ENCODE measurements around the gene RNF41. TPM values are rescaled to one million over a fixed set of nuclear protein-coding genes. Genes with fewer than 3 reads are reported as not detected.
A peak's percentile ranks its signal among the peaks of the same experiment; 100 is the strongest.

Gene RNF41
- total and polyA plus RNA-seq, 2 of the 13 experiments (the other 11 are each of a cell fraction or from before 2014, with no cell fraction given), result 27.1 to 39.4 TPM

DNA sequence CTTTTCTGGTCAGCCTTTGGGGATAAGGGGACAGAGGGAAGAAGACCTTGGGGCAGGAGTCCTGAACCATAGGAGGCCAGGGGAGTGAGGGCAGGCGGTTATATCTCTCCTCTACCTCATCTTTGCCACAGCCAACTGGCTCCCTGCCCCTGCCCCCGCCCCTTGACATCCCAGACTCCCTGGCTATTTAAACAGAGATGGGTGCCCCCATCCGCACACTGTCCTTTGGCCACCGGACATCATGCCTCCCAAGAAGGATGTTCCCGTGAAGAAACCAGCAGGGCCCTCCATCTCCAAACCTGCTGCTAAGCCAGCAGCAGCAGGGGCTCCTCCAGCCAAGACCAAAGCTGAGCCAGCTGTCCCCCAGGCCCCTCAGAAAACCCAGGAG, 68.0 kb downstream of the RNF41 start:
- intact Hi-C loops (cut with micrococcal nuclease; ENCODE audit: unreplicated experiment), result loop anchor here (2.0 kb wide), 1 partner anchor 35 kb away; the partner anchor contains the start of gene ZC3H10
- DNase-seq (ENCODE audit: low spot score) (no peak), ATAC-seq (no peak), FAIRE-seq (no peak)
- ChIA-PET CTCF (ENCODE audit: low intra/inter-chr PET ratio, low total read pairs) (no interaction called here), POLR2A (interaction anchor here (1.4 to 2.3 kb wide), 2 partner anchors 25 to 36 kb away, joined by 3 to 17 read pairs; partner anchors contain the start of genes ESYT1 and ZC3H10)
- H3K4me2 ChIP-seq (ENCODE audit: low read depth, low read length), result peak overlapping the region; percentile 82
- TF ChIP-seq ZNF12 (CRISPR knock-in tag; IDR thresholded peaks at IDR 0.05), result no peak
- TF ChIP-seq, protein P1, sequence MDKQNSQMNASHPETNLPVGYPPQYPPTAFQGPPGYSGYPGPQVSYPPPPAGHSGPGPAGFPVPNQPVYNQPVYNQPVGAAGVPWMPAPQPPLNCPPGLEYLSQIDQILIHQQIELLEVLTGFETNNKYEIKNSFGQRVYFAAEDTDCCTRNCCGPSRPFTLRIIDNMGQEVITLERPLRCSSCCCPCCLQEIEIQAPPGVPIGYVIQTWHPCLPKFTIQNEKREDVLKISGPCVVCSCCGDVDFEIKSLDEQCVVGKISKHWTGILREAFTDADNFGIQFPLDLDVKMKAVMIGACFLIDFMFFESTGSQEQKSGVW (CRISPR knock-in tag; IDR thresholded peaks at IDR 0.05; ENCODE audit: borderline replicate concordance), result no peak
- no peak for TF ChIP-seq IKZF4 (CRISPR knock-in tag; IDR thresholded peaks at IDR 0.05; ENCODE audit: borderline replicate concordance, low read depth, not compliant biosample characterization)
- TF ChIP-seq, protein P2, sequence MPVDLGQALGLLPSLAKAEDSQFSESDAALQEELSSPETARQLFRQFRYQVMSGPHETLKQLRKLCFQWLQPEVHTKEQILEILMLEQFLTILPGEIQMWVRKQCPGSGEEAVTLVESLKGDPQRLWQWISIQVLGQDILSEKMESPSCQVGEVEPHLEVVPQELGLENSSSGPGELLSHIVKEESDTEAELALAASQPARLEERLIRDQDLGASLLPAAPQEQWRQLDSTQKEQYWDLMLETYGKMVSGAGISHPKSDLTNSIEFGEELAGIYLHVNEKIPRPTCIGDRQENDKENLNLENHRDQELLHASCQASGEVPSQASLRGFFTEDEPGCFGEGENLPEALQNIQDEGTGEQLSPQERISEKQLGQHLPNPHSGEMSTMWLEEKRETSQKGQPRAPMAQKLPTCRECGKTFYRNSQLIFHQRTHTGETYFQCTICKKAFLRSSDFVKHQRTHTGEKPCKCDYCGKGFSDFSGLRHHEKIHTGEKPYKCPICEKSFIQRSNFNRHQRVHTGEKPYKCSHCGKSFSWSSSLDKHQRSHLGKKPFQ (CRISPR knock-in tag; IDR thresholded peaks at IDR 0.05; ENCODE audit: insufficient replicate concordance), result no peak
- no peak for TF ChIP-seq ZNF136 (CRISPR knock-in tag; IDR thresholded peaks at IDR 0.05; ENCODE audit: low read depth)
- TF ChIP-seq ZNF101 (CRISPR knock-in tag; IDR thresholded peaks at IDR 0.05; ENCODE audit: borderline replicate concordance, low read depth), result no peak
- no peak for TF ChIP-seq ZNF577 (CRISPR knock-in tag; IDR thresholded peaks at IDR 0.05; ENCODE audit: borderline replicate concordance, low read depth)
- TF ChIP-seq SNAI1 (CRISPR knock-in tag; IDR thresholded peaks at IDR 0.05; ENCODE audit: borderline replicate concordance), result no peak
- TF ChIP-seq NBN (conservative IDR thresholded peaks at IDR 0.05), result no peak
- TF ChIP-seq, protein P3, sequence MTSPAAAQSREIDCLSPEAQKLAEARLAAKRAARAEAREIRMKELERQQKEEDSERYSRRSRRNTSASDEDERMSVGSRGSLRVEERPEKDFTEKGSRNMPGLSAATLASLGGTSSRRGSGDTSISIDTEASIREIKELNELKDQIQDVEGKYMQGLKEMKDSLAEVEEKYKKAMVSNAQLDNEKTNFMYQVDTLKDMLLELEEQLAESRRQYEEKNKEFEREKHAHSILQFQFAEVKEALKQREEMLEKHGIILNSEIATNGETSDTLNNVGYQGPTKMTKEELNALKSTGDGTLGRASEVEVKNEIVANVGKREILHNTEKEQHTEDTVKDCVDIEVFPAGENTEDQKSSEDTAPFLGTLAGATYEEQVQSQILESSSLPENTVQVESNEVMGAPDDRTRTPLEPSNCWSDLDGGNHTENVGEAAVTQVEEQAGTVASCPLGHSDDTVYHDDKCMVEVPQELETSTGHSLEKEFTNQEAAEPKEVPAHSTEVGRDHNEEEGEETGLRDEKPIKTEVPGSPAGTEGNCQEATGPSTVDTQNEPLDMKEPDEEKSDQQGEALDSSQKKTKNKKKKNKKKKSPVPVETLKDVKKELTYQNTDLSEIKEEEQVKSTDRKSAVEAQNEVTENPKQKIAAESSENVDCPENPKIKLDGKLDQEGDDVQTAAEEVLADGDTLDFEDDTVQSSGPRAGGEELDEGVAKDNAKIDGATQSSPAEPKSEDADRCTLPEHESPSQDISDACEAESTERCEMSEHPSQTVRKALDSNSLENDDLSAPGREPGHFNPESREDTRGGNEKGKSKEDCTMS (CRISPR knock-in tag; conservative IDR thresholded peaks at IDR 0.05), result no peak
- H3K9ac ChIP-seq (ENCODE audit: insufficient read depth, low read depth, low read length), result peak overlapping the region; percentile 76
- peak overlapping the region in 2 of 3 experiments; percentile 82 to 86; a peak in 3 of 6 replicates for H3K4me3 ChIP-seq (replicated peaks in 1 of 3; ENCODE audit: insufficient read depth in 1 of 3, low read depth in 2 of 3, low read length in 3 of 3)
- H3K27ac ChIP-seq (ENCODE audit: extremely low read length, insufficient read depth, low read length), result peak overlapping the region; percentile 89
- no peaks in the 10 kb centered on the region for H4K20me1 ChIP-seq (ENCODE audit: insufficient read depth, low read length)
- no TSS peak for BruUV-seq (replicated peaks)
- peaks cover 20% of the 10 kb centered on the region for H3K79me2 ChIP-seq (ENCODE audit: insufficient read depth, low read length)
- 96% methylated on average over 3 of the region's 5 CpGs for WGBS (ENCODE audit: low lambda C conversion rate)
- H3K9me3 ChIP-seq (ENCODE audit: low read length), result no peaks in the 10 kb centered on the region
- in situ Hi-C loops (cut with HindIII; ENCODE audit: extremely low pct_ligation_motif_present, low pct_unique_long_range_greater_than_20kb), result no loop called here
- H3K36me3 ChIP-seq (replicated peaks in 1 of 2; ENCODE audit: control insufficient read depth in 1 of 2, insufficient read depth in 2 of 2, low read length in 2 of 2), result 0 out of 5 replicates have a peak, but pooled peaks cover 0 to 1% of the 10 kb centered on the region in 2 experiments
- H3K4me1 ChIP-seq (ENCODE audit: insufficient read depth, low read length), result peaks cover 43% of the 10 kb centered on the region
- H3K27me3 ChIP-seq (ENCODE audit: control insufficient read depth in 1 of 2, insufficient read depth in 2 of 2, low read length in 2 of 2), result no peaks in the 10 kb centered on the region; a peak in 1 of 5 replicates
- H2AFZ ChIP-seq (ENCODE audit: low read length), result no peak overlapping the region

Measured in HepG2 (cell line).